ENCODE data around the gene CERCAM. TPM values are rescaled to one million over a fixed set of nuclear protein-coding genes. Genes with fewer than 3 reads are reported as not detected.

Gene CERCAM
- total RNA-seq, 1 donor from 2014 or later: 14.0 TPM

- TF ChIP-seq CTCF (IDR thresholded peaks at IDR 0.05): no peak
- no peak overlapping the region for H3K4me3 ChIP-seq
- no peaks in the 10 kb centered on the region for H3K9me3 ChIP-seq
- no peaks in the 10 kb centered on the region for H3K4me1 ChIP-seq
- ATAC-seq: no peak
- peaks cover 70% of the 10 kb centered on the region for H3K36me3 ChIP-seq
- H3K27me3 ChIP-seq: no peaks in the 10 kb centered on the region
- no peak for DNase-seq
- intact Hi-C loops (cut with DNase I): no loop called here
- H3K27ac ChIP-seq: no peak overlapping the region
Observed at GRCh38 chr9:128481561-128481960, 60.9 kb downstream of the CERCAM start.

- H3K36me3 ChIP-seq: peaks cover 76% of the 10 kb centered on the region
- no peak for TF ChIP-seq CTCF (IDR thresholded peaks at IDR 0.05)
Observed at GRCh38 chr9:128482186-128482585, 61.5 kb downstream of the CERCAM start.

GRCh38 chr9:128484686-128485413 lies 64.2 kb downstream of the CERCAM start:
- Histone ChIP-seq H3K4me1 (no peaks in the 10 kb centered on the region), H3K4me3 (no peak overlapping the region), H3K27me3 (no peaks in the 10 kb centered on the region), H3K27ac (no peak overlapping the region), H3K36me3 (peaks cover 78% of the 10 kb centered on the region), H3K9me3 (no peaks in the 10 kb centered on the region)
- intact Hi-C loops (cut with DNase I): no loop called here
- DNase-seq (no peak), ATAC-seq (no peak)
- TF ChIP-seq CTCF (IDR thresholded peaks at IDR 0.05): no peak

More at GRCh38 chr9:128482186-128482585, 61.5 kb downstream of the CERCAM start:
- Histone ChIP-seq H3K4me1 (no peaks in the 10 kb centered on the region), H3K9me3 (no peaks in the 10 kb centered on the region), H3K27me3 (no peaks in the 10 kb centered on the region), H3K27ac (no peak overlapping the region), H3K4me3 (no peak overlapping the region)
- ATAC-seq: no peak
- intact Hi-C loops (cut with DNase I): no loop called here
- DNase-seq: no peak

GRCh38 chr9:128485414-128485855 lies 64.8 kb downstream of the CERCAM start:
- no peak for ATAC-seq

GRCh38 chr9:128486201-128486600 lies 65.5 kb downstream of the CERCAM start:
- TF ChIP-seq CTCF (IDR thresholded peaks at IDR 0.05): no peak
- Histone ChIP-seq H3K9me3 (no peaks in the 10 kb centered on the region), H3K4me1 (no peaks in the 10 kb centered on the region), H3K27me3 (no peaks in the 10 kb centered on the region), H3K27ac (no peak overlapping the region), H3K36me3 (peaks cover 82% of the 10 kb centered on the region), H3K4me3 (no peak overlapping the region)
- intact Hi-C loops (cut with DNase I): no loop called here
- no peak for ATAC-seq
- DNase-seq: no peak

More at GRCh38 chr9:128485414-128485855, 64.8 kb downstream of the CERCAM start:
- intact Hi-C loops (cut with DNase I): no loop called here
- H3K27ac ChIP-seq: no peak overlapping the region
- DNase-seq: no peak
- no peak overlapping the region for H3K4me3 ChIP-seq
- H3K36me3 ChIP-seq: peaks cover 84% of the 10 kb centered on the region
- H3K4me1 ChIP-seq: no peaks in the 10 kb centered on the region
- no peaks in the 10 kb centered on the region for H3K9me3 ChIP-seq
- no peak for TF ChIP-seq CTCF (IDR thresholded peaks at IDR 0.05)
- no peaks in the 10 kb centered on the region for H3K27me3 ChIP-seq

Small RNAs within 50 kb of the gene (microRNA-seq; reads per million reads assigned to microRNA genes)
- gene MIR219B (ENCODE audit: borderline microRNAs expressed): not detected

Other genes with a start within 250 kb of the CERCAM start
- 107 TPM for gene CIZ1, start 229.3 kb upstream of the CERCAM start, total RNA-seq
- 5.2 TPM for gene DNM1, start 217.5 kb upstream of the CERCAM start, total RNA-seq
- 88.7 TPM for gene GOLGA2, start 144.8 kb upstream of the CERCAM start, total RNA-seq
- gene SWI5, start 144.6 kb upstream of the CERCAM start, total RNA-seq: 18.9 TPM
- gene TRUB2, start 98.4 kb upstream of the CERCAM start, total RNA-seq: 19.1 TPM
- gene COQ4, start 98.0 kb upstream of the CERCAM start, total RNA-seq: 31.0 TPM
- gene SLC27A4, start 80.3 kb upstream of the CERCAM start, total RNA-seq: 21.4 TPM
- gene URM1, start 49.5 kb upstream of the CERCAM start, total RNA-seq: 56.5 TPM
- 17.3 TPM for gene ODF2, start 35.1 kb downstream of the CERCAM start, total RNA-seq
- gene GLE1, start 83.9 kb downstream of the CERCAM start, total RNA-seq: 21.8 TPM
- gene SPTAN1, start 131.7 kb downstream of the CERCAM start, total RNA-seq: 358 TPM
- gene DYNC2I2, start 236.0 kb downstream of the CERCAM start, total RNA-seq: 37.3 TPM

Data from upper lobe of right lung (tissue), 1 donor.